Gastroesophageal sphincter (tissue), 4 donors: ENCODE measurements around the gene LATS2. TPM values are rescaled to one million over a fixed set of nuclear protein-coding genes. Genes with fewer than 3 reads are reported as not detected.

Experiments used
- ATAC-seq: fragments of 150-250 bp; one replicate; pipeline ENCODE4 v1.9.1; 2016; ENCODE audit warnings: mild to moderate bottlenecking, moderate library complexity
- H3K27ac ChIP-seq, 4 donors: fragments of 200-600 bp; sonication (generic) in 3 of 4; 1 replicate in 3 of 4; 2 replicates in 1 of 4; pipeline ENCODE4 v1.5.1; 2016 to 2019
- H3K27me3 ChIP-seq: fragments of 200-600 bp; sonication (generic); one replicate; pipeline ENCODE4 v1.5.1; 2019
- H3K36me3 ChIP-seq, 2 donors: fragments of 200-600 bp; sonication (generic); one replicate each; pipeline ENCODE4 v1.5.1; 2019; ENCODE audit warnings: control low read depth in 1 of 2
- H3K4me1 ChIP-seq, 3 donors: fragments of 200-600 bp; sonication (generic); 1 replicate in 2 of 3; 2 replicates in 1 of 3; pipeline ENCODE4 v1.5.1; 2016 to 2019; ENCODE audit warnings: control low read depth in 2 of 3
- H3K4me3 ChIP-seq, 2 donors: fragments of 200-600 bp; sonication (generic); one replicate each; pipeline ENCODE4 v1.5.1; 2019; ENCODE audit warnings: mild to moderate bottlenecking in 1 of 2, moderate library complexity in 1 of 2
- H3K9me3 ChIP-seq, 3 donors: fragments of 200-600 bp; sonication (generic); one replicate each; pipeline ENCODE4 v1.5.1; 2017 to 2019; ENCODE audit warnings: control low read depth in 2 of 3
- CTCF ChIP-seq, 4 experiments: fragments of 200-600 bp in 2 of 4; fragments of 450-650 bp in 2 of 4; sonication (generic) in 1 of 4; IDR thresholded peaks; one replicate each; pipeline ENCODE4 v1.5.1; 2017 to 2019; ENCODE audit warnings: antibody characterized with exemption in 4 of 4, mild to moderate bottlenecking in 2 of 4, moderate library complexity in 2 of 4
- EP300 ChIP-seq: sonication (generic); formaldehyde crosslinking; IDR thresholded peaks from one replicate; pipeline ENCODE4 v1.6.1; 2017; ENCODE audit warnings: antibody characterized with exemption, mild to moderate bottlenecking
- POLR2A ChIP-seq, 2 donors: fragments of 450-650 bp; IDR thresholded peaks; one replicate each; pipeline ENCODE4 v1.6.1; 2017; ENCODE audit warnings: antibody characterized with exemption in 2 of 2, mild to moderate bottlenecking in 2 of 2, moderate library complexity in 1 of 2
- POLR2AphosphoS5 ChIP-seq: sonication (generic); formaldehyde crosslinking; IDR thresholded peaks from one replicate; pipeline ENCODE4 v1.6.1; 2017; ENCODE audit warnings: antibody characterized with exemption
- WGBS, 2 donors: methylation state at CpG; one replicate each; pipeline ENCODE4 v1.1.5; 2018; ENCODE audit warnings: low coverage in 1 of 2; 5-methylcytosine and 5-hydroxymethylcytosine counted together
- total RNA-seq, 4 donors: library from RNA; depleted of rRNA; stranded (reverse); fragments of >200 nt; gene quantifications; one replicate each; pipeline ENCODE4 v1.1.0, GENCODE V29; 2016

The LATS2 gene
- total RNA-seq, 4 donors from 2014 or later = 42.2 to 95.4 (median 56.5) TPM

GRCh38 chr13:21022056-21022979 is 39.1 kb downstream of the LATS2 start:
- H3K36me3 ChIP-seq = no peaks in the 10 kb centered on the region
- WGBS, 2 donors = 57 to 64% methylated on average over 8 to 11 of the region's 11 CpGs
- H3K27me3 ChIP-seq = no peaks in the 10 kb centered on the region
- H3K9me3 ChIP-seq = no peaks in the 10 kb centered on the region
- H3K4me1 ChIP-seq = peaks cover 15 to 67% (median 28%) of the 10 kb centered on the region in 3 donors
- TF ChIP-seq POLR2A (IDR thresholded peaks at IDR 0.05) (no peak), EP300 (no peak), POLR2AphosphoS5 (no peak), CTCF (IDR thresholded peaks at IDR 0.05) (no peak)
- H3K27ac ChIP-seq = peak overlapping the region; percentile 34 to 83 (median 82)
- H3K4me3 ChIP-seq = no peak overlapping the region
- ATAC-seq = no peak

DNA sequence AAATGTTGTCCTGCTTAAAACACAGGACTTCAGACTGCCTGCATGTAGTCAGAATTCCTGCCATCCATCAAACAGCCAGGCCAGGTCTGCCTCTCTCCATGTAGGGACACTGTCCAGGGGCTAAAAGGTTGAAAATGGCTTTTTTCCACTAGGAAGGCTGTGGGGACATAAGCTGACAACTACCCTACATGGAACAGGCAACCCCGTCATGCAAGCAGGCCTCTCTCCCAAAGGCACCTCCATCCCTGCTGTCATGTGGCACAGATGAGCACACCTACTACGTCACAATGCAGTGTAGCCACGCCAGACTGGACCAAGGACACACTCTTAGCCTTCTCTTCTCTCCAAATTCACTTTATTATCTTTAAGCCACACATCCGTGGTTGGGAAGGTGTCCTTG is 40.8 kb downstream of the LATS2 start:
- Histone ChIP-seq H3K9me3 (no peaks in the 10 kb centered on the region), H3K27ac (peak overlapping the region; percentile 10 to 83 (median 80)), H3K4me3 (no peak overlapping the region), H3K4me1 (peaks cover 15 to 84% (median 44%) of the 10 kb centered on the region in 3 donors), H3K27me3 (no peaks in the 10 kb centered on the region), H3K36me3 (no peaks in the 10 kb centered on the region)
- WGBS, 2 donors = 49 to 66% methylated on average over 3 to 4 of the region's 4 CpGs
- ATAC-seq = no peak
- TF ChIP-seq POLR2A (IDR thresholded peaks at IDR 0.05) (no peak), CTCF (IDR thresholded peaks at IDR 0.05) (no peak)

DNA sequence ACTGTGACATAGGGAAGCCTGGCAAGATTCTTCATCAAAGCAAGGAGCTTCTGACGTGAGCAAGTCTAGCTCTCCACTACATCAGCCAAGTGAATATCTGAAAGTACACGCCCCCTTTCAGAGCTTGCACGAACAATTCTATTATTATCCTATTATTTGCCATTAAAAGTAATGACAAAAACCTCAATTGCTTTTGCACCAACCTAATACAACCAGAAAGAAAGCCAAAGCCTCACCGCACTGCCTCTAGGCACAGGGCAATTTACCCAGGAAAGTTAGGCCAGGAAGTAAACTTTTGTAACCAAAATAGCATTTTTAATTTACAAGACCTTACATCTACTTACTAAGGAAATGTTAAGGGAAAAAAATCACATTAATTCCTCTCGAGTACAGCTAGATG is 41.2 kb downstream of the LATS2 start:
- no peak for ATAC-seq
- Histone ChIP-seq H3K4me1 (peaks cover 15 to 88% (median 46%) of the 10 kb centered on the region in 3 donors), H3K36me3 (no peaks in the 10 kb centered on the region), H3K4me3 (no peak overlapping the region), H3K27me3 (no peaks in the 10 kb centered on the region), H3K9me3 (no peaks in the 10 kb centered on the region), H3K27ac (peak overlapping the region; percentile 10 to 83 (median 80))
- TF ChIP-seq EP300 = no peak
- TF ChIP-seq POLR2AphosphoS5 = no peak
- TF ChIP-seq POLR2A (IDR thresholded peaks at IDR 0.05) = no peak
- TF ChIP-seq CTCF (IDR thresholded peaks at IDR 0.05) = no peak
- 19 to 30% methylated on average over 5 of the region's 5 CpGs for WGBS, 2 donors

- H3K4me3 ChIP-seq = no peak overlapping the region
- no peaks in the 10 kb centered on the region for H3K36me3 ChIP-seq
- ATAC-seq = no peak
- no peaks in the 10 kb centered on the region for H3K27me3 ChIP-seq
- no peak for TF ChIP-seq CTCF (IDR thresholded peaks at IDR 0.05)
- TF ChIP-seq EP300 = no peak
- TF ChIP-seq POLR2A (IDR thresholded peaks at IDR 0.05) = no peak
- H3K4me1 ChIP-seq = peaks cover 22 to 98% (median 61%) of the 10 kb centered on the region in 3 donors
- WGBS, 2 donors = 76 to 86% methylated on average over 2 to 4 of the region's 4 CpGs
- no peaks in the 10 kb centered on the region for H3K9me3 ChIP-seq
- H3K27ac ChIP-seq = peak overlapping the region in 2 of 4 donors; percentile 65 to 83
Observed at GRCh38 chr13:21018220-21018619, 43.2 kb downstream of the LATS2 start.

GRCh38 chr13:21016487-21016886 is 44.9 kb downstream of the LATS2 start:
- TF ChIP-seq EP300 (no peak), POLR2AphosphoS5 (no peak), POLR2A (IDR thresholded peaks at IDR 0.05) (no peak), CTCF (IDR thresholded peaks at IDR 0.05) (no peak)
- 20 to 54% methylated on average over 1 to 3 of the region's 4 CpGs for WGBS, 2 donors
- Histone ChIP-seq H3K9me3 (no peaks in the 10 kb centered on the region), H3K36me3 (no peaks in the 10 kb centered on the region), H3K27me3 (no peaks in the 10 kb centered on the region), H3K27ac (peak overlapping the region; percentile 29 to 83 (median 64)), H3K4me3 (no peak overlapping the region), H3K4me1 (peaks cover 21 to 98% (median 69%) of the 10 kb centered on the region in 3 donors)
- no peak for ATAC-seq
